ENCODE results near the gene LARP4B.

Gene LARP4B

GRCh38 chr10:921471-922414 lies 9.8 kb downstream of the LARP4B start:
- DNase-seq: no peak

GRCh38 chr10:920450-920849 lies 11.1 kb downstream of the LARP4B start:
- no peak for DNase-seq

GRCh38 chr10:919481-919880 lies 12.0 kb downstream of the LARP4B start:
- DNase-seq: no peak

GRCh38 chr10:917999-918398 lies 13.5 kb downstream of the LARP4B start:
- no peak for DNase-seq

GRCh38 chr10:917416-917720 lies 14.1 kb downstream of the LARP4B start:
- no peak for DNase-seq

GRCh38 chr10:916716-917415 lies 14.6 kb downstream of the LARP4B start:
- DNase-seq: no peak

GRCh38 chr10:909831-910230 lies 21.7 kb downstream of the LARP4B start:
- DNase-seq: no peak

- no peak for DNase-seq
These were observed 25.5 kb downstream of the LARP4B start for GRCh38 chr10:905972-906371.

GRCh38 chr10:905503-905902 lies 26.0 kb downstream of the LARP4B start:
- no peak for DNase-seq

- DNase-seq: no peak
These were observed 27.1 kb downstream of the LARP4B start for GRCh38 chr10:904403-904802.

GRCh38 chr10:898141-898540 lies 33.4 kb downstream of the LARP4B start:
- DNase-seq: no peak

GRCh38 chr10:896982-897381 lies 34.5 kb downstream of the LARP4B start:
- no peak for DNase-seq

- DNase-seq: no peak
These were observed 36.2 kb downstream of the LARP4B start for GRCh38 chr10:895324-895723.

- DNase-seq: no peak
These were observed 52.6 kb downstream of the LARP4B start for GRCh38 chr10:878895-879294.

GRCh38 chr10:878333-878759 lies 53.2 kb downstream of the LARP4B start:
- no peak for DNase-seq

- no peak for DNase-seq
These were observed 55.1 kb downstream of the LARP4B start for GRCh38 chr10:876438-876837.

GRCh38 chr10:873020-873419 lies 58.5 kb downstream of the LARP4B start:
- DNase-seq: no peak

GRCh38 chr10:871951-872403 lies 59.5 kb downstream of the LARP4B start:
- DNase-seq: no peak

- DNase-seq: no peak
These were observed 60.8 kb downstream of the LARP4B start for GRCh38 chr10:870564-871166.

GRCh38 chr10:869171-869570 lies 62.3 kb downstream of the LARP4B start:
- no peak for DNase-seq

GRCh38 chr10:867807-868206 lies 63.7 kb downstream of the LARP4B start:
- no peak for DNase-seq

GRCh38 chr10:866577-866941 lies 64.9 kb downstream of the LARP4B start:
- DNase-seq: no peak

- no peak for DNase-seq
These were observed 65.5 kb downstream of the LARP4B start for GRCh38 chr10:865924-866576.
